SK-N-SH treated with all-trans-retinoic acid at 6 μM for 48 hours (cell line): ENCODE data around the gene ERV3-1.
"Not testable (repeated sequence)": the region's sequence is repeated elsewhere in the genome, so short reads cannot be mapped to it uniquely, and the experiment has no call there.

Experiments used
- ATAC-seq: fragments of 200-7000 bp; cut with Tn5 transposase; 3 replicates; pipeline ENCODE4 v1.9.1; 2020; ENCODE audit warnings: mild to moderate bottlenecking, moderate library complexity
- ARNTL ChIP-seq: fragments of 450-650 bp; formaldehyde crosslinking; IDR thresholded peaks from 2 replicates; pipeline ENCODE4 v1.5.0; 2020; ENCODE audit warnings: low read depth, mild to moderate bottlenecking, moderate library complexity, borderline replicate concordance
- BACH2 ChIP-seq: fragments of 250-450 bp; sonication (Bioruptor Pico); IDR thresholded peaks from 2 replicates; pipeline ENCODE4 v1.9.0; 2021; ENCODE audit warnings: mild to moderate bottlenecking, borderline replicate concordance
- CREB5 ChIP-seq: fragments of 250-450 bp; sonication (Bioruptor Pico); IDR thresholded peaks from 2 replicates; pipeline ENCODE4 v1.5.1; 2020; ENCODE audit warnings: low read depth, mild to moderate bottlenecking, moderate library complexity
- CSRNP3 ChIP-seq: fragments of 250-450 bp; sonication (Bioruptor Pico); IDR thresholded peaks from 2 replicates; pipeline ENCODE4 v1.5.1; 2021; ENCODE audit warnings: mild to moderate bottlenecking, moderate library complexity
- ESRRG ChIP-seq: fragments of 250-450 bp; sonication (Bioruptor Pico); IDR thresholded peaks from 2 replicates; pipeline ENCODE4 v1.6.1; 2021; ENCODE audit warnings: mild to moderate bottlenecking
- GLIS3 ChIP-seq: fragments of 250-450 bp; sonication (Bioruptor Pico); IDR thresholded peaks from 2 replicates; pipeline ENCODE4 v1.5.0; 2020; ENCODE audit warnings: mild to moderate bottlenecking, moderate library complexity
- ISL1 ChIP-seq: fragments of 250-450 bp; sonication (Bioruptor Pico); IDR thresholded peaks from 2 replicates; pipeline ENCODE4 v2.1.2; 2022; ENCODE audit warnings: mild to moderate bottlenecking, moderate library complexity
- OSR1 ChIP-seq: fragments of 250-450 bp; sonication (Bioruptor Pico); IDR thresholded peaks from 2 replicates; pipeline ENCODE4 v1.8.0; 2022; ENCODE audit warnings: moderate library complexity, mild to moderate bottlenecking, inconsistent platforms
- PATZ1 ChIP-seq: fragments of 250-450 bp; sonication (Bioruptor Pico); IDR thresholded peaks from 2 replicates; pipeline ENCODE4 v1.8.0; 2020; ENCODE audit warnings: mild to moderate bottlenecking, moderate library complexity, borderline replicate concordance
- POU6F1 ChIP-seq: fragments of 250-450 bp; sonication (Bioruptor Pico); IDR thresholded peaks from 2 replicates; pipeline ENCODE4 v1.8.0; 2021; ENCODE audit warnings: low read depth, mild to moderate bottlenecking, moderate library complexity, borderline replicate concordance
- RARB ChIP-seq: fragments of 250-450 bp; sonication (Bioruptor Pico); IDR thresholded peaks from 2 replicates; pipeline ENCODE4 v1.8.0; 2021; ENCODE audit warnings: mild to moderate bottlenecking, moderate library complexity
- SNAI2 ChIP-seq: fragments of 250-450 bp; sonication (Bioruptor Pico); IDR thresholded peaks from 2 replicates; pipeline ENCODE4 v1.5.0; 2020; ENCODE audit warnings: mild to moderate bottlenecking, moderate library complexity
- TCF4 ChIP-seq: fragments of 250-450 bp; sonication (Bioruptor Pico); IDR thresholded peaks from 2 replicates; pipeline ENCODE4 v1.8.0; 2021; ENCODE audit warnings: mild to moderate bottlenecking, moderate library complexity, borderline replicate concordance
- TSHZ2 ChIP-seq: fragments of 250-450 bp; sonication (Bioruptor Pico); IDR thresholded peaks from 2 replicates; pipeline ENCODE4 v1.5.0; 2020; ENCODE audit warnings: mild to moderate bottlenecking, moderate library complexity
- ZFP30 ChIP-seq: fragments of 450-650 bp; formaldehyde crosslinking; IDR thresholded peaks from 2 replicates; pipeline ENCODE4 v1.5.0; 2022; ENCODE audit warnings: mild to moderate bottlenecking, moderate library complexity
- ZNF565 ChIP-seq: fragments of 450-650 bp; formaldehyde crosslinking; conservative IDR thresholded peaks from 2 replicates; pipeline ENCODE4 v1.5.0; 2020; ENCODE audit warnings: low read depth, mild to moderate bottlenecking, moderate library complexity
- ZNF70 ChIP-seq: fragments of 450-650 bp; formaldehyde crosslinking; IDR thresholded peaks from 2 replicates; pipeline ENCODE4 v1.5.0; 2020; ENCODE audit warnings: mild to moderate bottlenecking, moderate library complexity
- ZNF8 ChIP-seq: fragments of 450-650 bp; formaldehyde crosslinking; IDR thresholded peaks from 2 replicates; pipeline ENCODE4 v1.5.0; 2020; ENCODE audit warnings: mild to moderate bottlenecking, moderate library complexity

Gene ERV3-1

GRCh38 chr7:64945503-64946175, 60.8 kb downstream of the ERV3-1 start:
- ATAC-seq = no peak

GRCh38 chr7:64944667-64945502, 61.6 kb downstream of the ERV3-1 start:
- not testable (repeated sequence) for ATAC-seq

More at GRCh38 chr7:64945503-64946175, 60.8 kb downstream of the ERV3-1 start:
- TF ChIP-seq ISL1 (CRISPR knock-in tag) (no peak), ZNF70 (CRISPR knock-in tag) (no peak), GLIS3 (CRISPR knock-in tag) (no peak), ESRRG (CRISPR knock-in tag) (no peak), OSR1 (CRISPR knock-in tag) (no peak), ZNF565 (CRISPR knock-in tag) (no peak), CSRNP3 (CRISPR knock-in tag) (no peak), BACH2 (CRISPR knock-in tag) (no peak), PATZ1 (CRISPR knock-in tag) (no peak), ZNF8 (CRISPR knock-in tag) (no peak), RARB (CRISPR knock-in tag) (no peak), ZFP30 (CRISPR knock-in tag) (no peak), TCF4 (no peak), CREB5 (CRISPR knock-in tag) (no peak), ARNTL (CRISPR knock-in tag) (no peak), TSHZ2 (CRISPR knock-in tag) (no peak), POU6F1 (CRISPR knock-in tag) (no peak), SNAI2 (CRISPR knock-in tag) (no peak)
